Measurements from ENCODE around the gene PIEZO1.

GRCh38 chr16:88687676-88688012 lies 97.4 kb downstream of the PIEZO1 start:
- TF ChIP-seq CTCF (IDR thresholded peaks at IDR 0.05) = no peak
- TF ChIP-seq POLR2A (IDR thresholded peaks at IDR 0.05) = no peak
